GM21381 (cell line): ENCODE data around the gene SIGLEC12.

Experiments used
- ATAC-seq: cut with Tn5 transposase; IDR thresholded peaks from one replicate; pipeline ENCODE4 v1.9.1; 2021; ENCODE audit warnings: mild to moderate bottlenecking, moderate library complexity; ENCODE audit not compliant: unreplicated experiment

Gene SIGLEC12

DNA sequence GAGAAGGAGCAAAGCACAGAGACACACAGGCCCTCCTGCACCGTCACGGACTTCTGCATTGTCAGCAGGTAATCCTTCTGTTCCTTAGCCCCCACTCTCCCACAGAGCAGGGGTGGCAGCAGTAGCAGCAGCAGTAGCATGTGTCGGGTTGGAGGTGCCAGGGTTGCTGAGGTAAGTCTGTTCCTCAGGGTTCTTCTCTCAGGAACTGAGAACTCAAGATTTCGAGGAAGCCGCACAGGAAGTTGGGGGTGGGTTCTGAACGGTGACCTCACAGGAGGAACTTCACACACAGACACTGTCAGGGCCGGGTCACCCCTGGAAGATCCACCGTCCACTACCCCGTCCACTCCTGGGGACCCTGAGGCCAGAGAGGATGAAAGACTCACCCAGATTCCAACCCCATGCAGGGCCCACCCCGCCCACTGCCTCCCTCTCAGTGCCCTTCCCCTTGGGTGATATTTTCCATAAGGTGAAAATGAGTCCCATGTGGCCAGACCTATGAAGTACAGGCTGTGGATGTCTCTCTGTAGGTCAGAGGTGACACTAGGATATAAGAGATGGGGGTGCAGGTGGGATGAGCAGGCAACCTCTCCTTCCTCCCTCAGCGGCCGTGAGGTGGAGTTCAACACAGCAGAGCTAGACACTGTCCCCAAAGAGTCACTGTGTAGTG is at the start of gene SIGLEC12:
TSS of gene SIGLEC12 (minus strand) at position 207 of the 670 bp plus-strand sequence. CDS start at position 140, 67 bp downstream.
- no peak for ATAC-seq

DNA sequence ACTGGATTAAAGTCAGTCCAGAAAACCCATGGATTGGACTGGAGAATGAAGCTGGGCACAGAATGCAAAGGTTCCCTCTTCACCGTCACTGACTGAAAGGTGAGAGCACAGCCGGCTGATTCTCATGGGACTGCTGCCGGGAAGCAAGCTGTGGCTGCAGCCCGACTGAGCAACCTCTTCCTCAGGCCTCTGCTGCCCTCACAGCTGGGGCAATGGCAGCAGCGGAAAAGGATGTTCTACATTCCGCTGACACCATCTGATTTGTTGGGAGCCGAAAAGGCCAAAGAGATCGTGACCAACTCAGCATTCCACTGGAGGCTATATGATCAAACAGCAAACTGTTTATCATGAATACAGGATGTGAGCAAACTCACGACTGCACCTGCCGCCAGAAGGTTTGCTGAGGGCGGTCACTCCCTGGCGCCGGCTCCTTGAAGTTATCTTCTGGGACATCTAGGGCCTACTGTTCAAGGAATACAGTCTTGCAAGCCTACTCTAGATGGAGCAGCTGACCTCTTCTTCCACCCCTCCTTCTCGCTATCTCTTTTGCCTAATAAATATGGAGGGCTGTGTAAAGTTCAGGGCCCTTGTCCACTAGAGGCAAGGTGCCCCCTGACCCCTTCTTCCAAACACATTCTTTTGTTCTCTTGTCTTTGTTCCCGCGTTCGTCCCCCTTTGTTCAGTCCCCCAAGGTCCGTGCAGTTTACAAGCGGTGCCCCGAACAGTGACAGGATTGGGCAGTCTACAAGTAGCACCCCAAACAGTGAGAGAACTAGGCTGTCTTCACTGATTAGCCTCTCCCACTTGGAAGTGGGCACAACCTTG is 49.5 kb upstream of the SIGLEC12 start:
- ATAC-seq = no peak

DNA sequence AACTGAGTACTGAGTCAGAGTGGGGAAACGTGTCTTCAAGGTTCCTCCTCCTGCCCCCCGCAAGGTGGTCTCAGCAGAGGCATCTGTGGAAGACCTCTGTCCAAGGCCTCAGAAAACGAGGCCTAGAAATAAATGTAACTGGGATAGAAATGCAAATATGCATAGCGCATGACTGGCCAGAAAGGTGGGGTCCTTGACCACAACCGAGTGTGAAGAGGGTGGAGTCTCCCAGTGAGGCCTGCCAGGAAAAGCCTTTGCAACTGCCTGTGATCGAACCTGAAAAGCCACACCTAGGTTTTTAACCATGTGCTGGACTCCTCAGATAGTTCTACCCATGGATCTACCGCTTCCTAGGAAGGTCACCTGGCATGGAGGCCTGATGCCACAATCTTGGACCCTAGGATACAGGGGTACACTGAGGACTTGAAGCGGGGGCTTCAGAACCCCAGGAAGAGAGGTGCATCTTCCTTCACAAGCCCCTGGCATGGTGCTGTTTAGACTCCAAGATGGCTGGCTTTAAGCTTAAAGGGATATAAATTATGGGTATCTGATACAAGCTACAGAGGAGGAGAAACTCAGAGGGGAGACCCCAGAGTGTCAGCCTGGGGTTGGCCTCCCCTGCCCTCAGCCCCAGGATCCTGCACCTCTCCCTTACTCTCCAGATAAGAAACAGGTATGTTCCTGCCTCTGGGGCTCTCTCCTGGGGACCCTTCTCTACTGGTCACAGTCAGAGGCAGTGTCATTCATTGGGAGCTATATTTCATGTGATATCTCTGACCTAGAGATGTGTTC is 48.1 kb upstream of the SIGLEC12 start:
- no peak for ATAC-seq

- ATAC-seq = no peak
These were observed 47.3 kb upstream of the SIGLEC12 start for GRCh38 chr19:51548891-51549305.

GRCh38 chr19:51548213-51548651 is 46.6 kb upstream of the SIGLEC12 start:
- no peak for ATAC-seq

GRCh38 chr19:51547397-51548212 is 46.0 kb upstream of the SIGLEC12 start:
- no peak for ATAC-seq

- ATAC-seq = no peak
These were observed 45.2 kb upstream of the SIGLEC12 start for GRCh38 chr19:51546650-51547396.

DNA sequence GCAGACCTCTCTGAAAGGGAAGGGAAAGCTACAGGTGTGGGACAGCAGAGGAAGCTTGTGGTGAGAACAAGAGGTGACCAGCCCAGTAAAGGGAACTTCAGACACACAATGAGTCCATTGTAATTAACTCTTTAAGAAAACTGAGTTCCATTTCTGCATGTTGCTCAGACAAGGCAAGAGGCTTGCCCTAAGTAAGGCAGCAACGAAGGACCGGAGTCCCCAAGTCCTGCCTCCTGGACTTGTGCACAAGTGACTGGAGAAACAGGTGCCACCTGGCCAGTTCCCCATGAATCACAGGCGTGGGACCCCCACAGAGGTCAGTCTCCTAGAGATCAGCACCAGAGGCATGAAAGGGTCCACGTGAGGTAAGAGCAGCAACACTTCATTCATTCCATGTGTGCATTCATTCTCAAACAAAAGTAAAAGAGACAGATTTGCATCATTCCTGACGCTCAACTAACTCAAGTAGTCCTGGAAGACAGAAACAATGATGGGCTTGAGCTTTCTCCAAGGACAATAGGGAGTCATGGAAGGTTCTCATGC is 44.6 kb upstream of the SIGLEC12 start:
- no peak for ATAC-seq

DNA sequence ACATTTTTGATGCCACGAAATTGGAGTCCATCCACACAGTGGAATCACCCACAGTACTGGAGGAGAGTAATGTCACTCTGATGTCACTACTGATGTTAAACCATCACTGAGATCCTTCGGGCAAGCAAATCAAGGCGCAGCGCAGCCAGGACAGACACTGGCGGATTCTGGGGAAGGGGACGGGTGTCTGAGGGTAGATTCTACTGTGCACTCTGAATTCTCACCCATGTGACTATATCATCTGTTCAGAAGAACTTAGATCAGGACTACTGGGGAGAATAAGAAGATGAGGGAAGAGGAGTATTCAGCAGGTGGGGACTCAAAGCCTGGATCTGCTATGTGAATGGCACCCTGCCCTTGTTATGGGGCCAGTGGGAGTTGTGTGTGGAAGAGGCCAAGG is 42.4 kb upstream of the SIGLEC12 start:
- ATAC-seq = no peak

- no peak for ATAC-seq
These were observed 41.1 kb upstream of the SIGLEC12 start for GRCh38 chr19:51542699-51543098.

DNA sequence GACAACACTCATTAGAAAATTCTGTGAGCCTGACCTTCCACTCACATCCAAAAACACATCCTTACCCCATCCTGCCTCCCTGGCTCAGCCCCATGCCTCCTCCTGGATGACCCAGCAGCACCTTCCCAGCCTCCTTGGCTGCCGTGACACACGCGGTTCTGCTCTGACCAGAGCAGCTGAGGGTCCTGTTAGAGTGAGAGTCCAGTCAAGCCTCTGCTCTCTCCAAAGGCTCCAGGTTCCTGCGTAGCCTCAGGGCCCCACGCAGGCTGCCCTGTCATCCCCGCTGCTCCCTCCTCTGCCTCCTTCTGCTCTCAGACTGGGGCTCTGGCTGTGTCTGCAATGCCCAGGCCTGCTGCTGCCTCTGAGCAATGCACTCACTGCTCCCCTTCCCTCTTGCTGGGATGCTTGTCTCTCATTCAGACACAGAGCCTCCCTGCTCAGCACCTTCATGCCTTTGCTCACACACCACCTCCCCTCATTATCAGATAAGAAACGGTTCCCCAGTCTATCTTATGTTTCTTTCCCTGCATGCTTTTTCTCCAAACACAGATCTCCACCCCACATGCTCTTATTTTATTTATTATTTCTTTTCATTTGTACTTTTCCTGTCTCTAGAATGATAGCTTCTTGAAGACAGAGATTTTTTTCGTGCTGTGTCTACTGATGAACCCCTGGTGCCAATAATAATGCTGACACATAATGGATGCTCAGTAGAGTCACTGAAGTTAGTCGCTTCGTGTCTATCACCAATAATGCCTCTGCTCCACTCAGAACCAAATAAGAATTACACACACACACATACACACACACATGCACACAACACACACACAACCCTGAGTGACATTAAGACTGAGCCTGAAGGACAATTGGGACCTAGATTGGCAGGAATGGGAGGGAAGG is 40.1 kb upstream of the SIGLEC12 start:
- ATAC-seq = no peak

DNA sequence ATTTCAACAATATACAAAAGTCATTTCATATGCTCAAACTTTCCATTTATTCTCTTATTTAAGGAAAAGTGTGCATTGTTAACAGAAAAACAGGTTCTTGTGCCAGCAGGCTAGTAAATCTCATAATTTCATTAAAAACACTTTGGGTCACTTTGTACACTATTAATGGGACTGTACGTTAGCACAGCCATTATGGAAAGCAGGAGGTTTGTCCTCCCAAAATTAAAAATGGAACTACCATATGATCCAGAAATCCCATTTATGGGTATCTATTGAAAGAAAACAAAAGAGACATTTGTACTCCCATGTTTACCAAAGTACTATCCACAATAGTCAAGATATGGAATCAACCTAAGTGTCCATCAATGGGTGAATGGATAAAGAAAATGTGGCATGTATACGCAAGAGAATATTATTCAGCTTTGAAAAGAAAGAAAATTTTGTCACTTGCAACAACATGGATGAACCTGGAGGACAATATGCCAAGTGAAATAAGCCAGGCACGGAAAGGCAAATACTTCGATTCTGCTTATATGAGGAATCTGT is 38.3 kb upstream of the SIGLEC12 start:
- ATAC-seq = no peak

DNA sequence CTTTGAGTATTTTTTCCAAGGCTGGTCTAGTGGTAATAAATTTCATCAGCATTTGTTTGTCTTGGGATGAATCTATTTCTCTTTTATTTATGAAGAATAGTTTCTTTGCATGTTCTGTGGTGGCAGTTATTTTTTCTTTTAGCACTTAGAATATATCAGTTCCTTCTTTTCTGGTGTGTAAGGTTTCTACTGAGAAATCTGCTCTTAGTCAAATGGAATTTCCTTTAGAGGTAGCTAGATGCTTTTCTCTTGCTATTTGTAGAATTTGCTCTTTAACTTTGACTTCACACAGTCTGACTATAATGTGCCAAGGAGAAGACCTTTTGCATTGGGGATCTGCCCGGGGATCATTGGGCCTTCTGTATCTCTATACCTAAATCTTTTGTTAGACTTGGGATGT is 33.9 kb upstream of the SIGLEC12 start:
- no peak for ATAC-seq

- no peak for ATAC-seq
These were observed 30.0 kb upstream of the SIGLEC12 start, which contains the start of gene SIGLEC6 for GRCh38 chr19:51531349-51532315. SIGLEC6 (minus strand) TSS chr19:51531670; CDS start chr19:51531648, 22 bp downstream.

DNA sequence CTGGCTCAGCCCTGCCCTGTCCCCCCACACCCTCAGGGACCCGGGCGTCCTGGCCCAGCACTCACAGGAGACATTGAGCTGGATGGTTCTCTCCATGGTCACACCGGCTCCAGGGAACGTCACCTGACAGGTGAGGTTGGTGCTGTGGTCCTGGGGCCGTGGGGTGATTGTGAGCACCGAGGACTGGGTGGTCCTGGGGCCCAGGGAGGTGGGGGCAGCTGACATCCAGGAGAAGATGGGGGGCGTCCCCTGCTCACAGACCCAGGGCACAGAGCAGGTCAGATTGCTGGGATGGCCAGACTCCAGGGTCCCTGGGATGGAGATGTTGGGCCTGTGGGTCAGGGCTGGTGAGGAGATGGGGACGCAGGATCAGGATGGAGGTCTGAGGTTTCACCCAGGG is 29.0 kb upstream of the SIGLEC12 start:
- no peak for ATAC-seq

DNA sequence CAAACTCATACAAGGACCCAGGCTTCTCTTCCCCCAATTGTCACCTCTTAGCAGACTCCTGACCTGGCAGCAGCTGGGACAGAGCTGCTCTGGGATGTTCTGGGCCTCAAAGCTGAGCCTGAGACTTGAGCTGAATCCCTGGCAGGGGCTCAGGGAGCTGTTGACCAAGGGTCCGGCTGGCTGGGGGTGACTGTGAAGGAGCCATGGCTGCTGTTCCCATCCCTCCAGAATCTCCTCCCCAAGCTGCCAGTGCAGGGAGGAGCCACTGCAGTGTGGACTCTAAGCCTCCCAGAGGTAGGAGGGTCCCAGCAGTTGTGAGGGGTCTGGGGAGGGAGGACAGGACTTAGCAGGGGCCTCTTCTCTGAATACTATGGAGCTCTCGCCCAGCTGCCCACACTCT is 27.7 kb upstream of the SIGLEC12 start:
- ATAC-seq = no peak

- no peak for ATAC-seq
These were observed 24.1 kb upstream of the SIGLEC12 start for GRCh38 chr19:51525651-51526050.
